SK-N-SH (cell line): ENCODE results near the gene CAMK4. TPM values are rescaled to one million over a fixed set of nuclear protein-coding genes. Genes with fewer than 3 reads are reported as not detected.
A peak's percentile ranks its signal among the peaks of the same experiment; 100 is the strongest.

Experiments used
- CTCF ChIA-PET: fragments of 300-600, 350-600 bp; formaldehyde crosslinking; extraction: SDS; loops from one replicate; lab custom pipeline; 2021; lab: Yijun Ruan, JAX
- POLR2A ChIA-PET: fragments of 350-600 bp; sonication (Branson Sonifier 250); formaldehyde crosslinking; extraction: SDS; loops from one replicate; lab custom pipeline; 2020; ENCODE audit warnings: antibody characterized with exemption, inconsistent platforms; lab: Yijun Ruan, JAX
- DNase-seq: peaks from one replicate; pipeline ENCODE4 v3.0.0; 2012
- H2AFZ ChIP-seq: fragments of 200-600 bp; sonication (generic); 2 replicates; pipeline ENCODE4 v1.8.1; 2016; ENCODE audit warnings: antibody characterized with exemption, mild to moderate bottlenecking, low read depth
- H3F3A ChIP-seq: fragments of 200-600 bp; sonication (generic); replicated peaks from 2 replicates; pipeline ENCODE3; 2016; ENCODE audit warnings: antibody characterized with exemption, mild to moderate bottlenecking; ENCODE audit not compliant: insufficient read depth
- H3K27ac ChIP-seq, 2 experiments: fragments of 200-500 bp in 1 of 2; fragments of 200-600 bp in 1 of 2; sonication (Bioruptor generic) in 1 of 2; sonication (generic), shearing (Covaris generic) in 1 of 2; 2 replicates each; pipeline versions ENCODE4 v1.5.1 to v1.6.1; 2014 to 2016; ENCODE audit warnings: low read depth in 2 of 2, inconsistent platforms in 1 of 2, low read length in 1 of 2, mild to moderate bottlenecking in 1 of 2, mixed read lengths in 1 of 2
- H3K27me3 ChIP-seq: fragments of 200-600 bp; sonication (generic), shearing (Covaris generic); 2 replicates; pipeline ENCODE4 v1.6.1; 2016; ENCODE audit warnings: mixed run types; ENCODE audit not compliant: insufficient read depth
- H3K36me3 ChIP-seq, 2 experiments: fragments of 200-500 bp in 1 of 2; fragments of 200-600 bp in 1 of 2; sonication (Bioruptor generic) in 1 of 2; sonication (generic) in 1 of 2; replicated peaks in 1 of 2; 2 replicates each; pipeline versions ENCODE3 to v1.5.1; 2014 to 2016; ENCODE audit warnings: low read length in 1 of 2, mild to moderate bottlenecking in 1 of 2; ENCODE audit not compliant: insufficient read depth in 2 of 2, control insufficient read depth in 1 of 2
- H3K4me1 ChIP-seq, 2 experiments: fragments of 200-500 bp in 1 of 2; fragments of 200-600 bp in 1 of 2; sonication (Bioruptor generic) in 1 of 2; sonication (generic), shearing (Covaris generic) in 1 of 2; 2 replicates each; pipeline versions ENCODE4 v1.5.1 to v1.6.1; 2014 to 2016; ENCODE audit warnings: low read depth in 1 of 2, low read length in 1 of 2, mixed run types in 1 of 2; ENCODE audit not compliant: insufficient read depth in 2 of 2, control insufficient read depth in 1 of 2
- H3K4me2 ChIP-seq: fragments of 200-600 bp; sonication (generic), shearing (Covaris generic); 2 replicates; pipeline ENCODE4 v1.6.1; 2017; ENCODE audit warnings: mixed run types
- H3K4me3 ChIP-seq, 2 experiments: fragments of 200-500 bp in 1 of 2; fragments of 200-600 bp in 1 of 2; sonication (Bioruptor generic) in 1 of 2; sonication (generic), shearing (Covaris generic) in 1 of 2; 2 replicates each; pipeline versions ENCODE4 v1.5.1 to v1.8.1; 2014 to 2016; ENCODE audit warnings: low read depth in 2 of 2, inconsistent platforms in 1 of 2, low read length in 1 of 2, mild to moderate bottlenecking in 1 of 2, mixed read lengths in 1 of 2, moderate library complexity in 1 of 2
- H3K79me2 ChIP-seq: fragments of 200-600 bp; sonication (generic); 2 replicates; pipeline ENCODE4 v1.8.1; 2017; ENCODE audit warnings: mild to moderate bottlenecking; ENCODE audit not compliant: insufficient read depth
- H3K9ac ChIP-seq: fragments of 200-600 bp; sonication (generic); 2 replicates; pipeline ENCODE4 v1.6.1; 2017; ENCODE audit warnings: mixed run types
- H3K9me2 ChIP-seq: fragments of 200-600 bp; sonication (generic); 2 replicates; pipeline ENCODE4 v1.6.1; 2017; ENCODE audit warnings: mixed run types
- H3K9me3 ChIP-seq: fragments of 200-600 bp; sonication (generic); 2 replicates; pipeline ENCODE4 v1.6.1; 2017; ENCODE audit warnings: mixed run types, mild to moderate bottlenecking, moderate library complexity
- H4K20me1 ChIP-seq: fragments of 200-600 bp; sonication (generic); 2 replicates; pipeline ENCODE4 v1.6.1; 2017; ENCODE audit warnings: mild to moderate bottlenecking, mixed run types; ENCODE audit not compliant: insufficient read depth
- CHD2 ChIP-seq: fragments of 150-350 bp; IDR thresholded peaks from 2 replicates; pipeline ENCODE4 v1.6.1; 2018; ENCODE audit warnings: low read length; ENCODE audit not compliant: partially characterized antibody
- CTCF ChIP-seq: fragments of 200-600 bp; sonication (generic); IDR thresholded peaks from 2 replicates; pipeline ENCODE4 v1.6.1; 2017; ENCODE audit warnings: antibody characterized with exemption, mild to moderate bottlenecking, moderate library complexity
- ELF1 ChIP-seq: IDR thresholded peaks from 2 replicates; pipeline ENCODE4 v1.4.0; 2012
- GATA2 ChIP-seq: sonication (generic); formaldehyde crosslinking; IDR thresholded peaks from 2 replicates; pipeline ENCODE4 v1.5.0; 2020; ENCODE audit warnings: mild to moderate bottlenecking, missing genetic modification reagents
- IRF3 ChIP-seq: fragments of 150-350 bp; IDR thresholded peaks from 2 replicates; pipeline ENCODE4 v1.6.1; 2016; ENCODE audit warnings: mild to moderate bottlenecking, low read depth, low read length
- MAX ChIP-seq: IDR thresholded peaks from 2 replicates; pipeline ENCODE4 v1.4.0; 2012; ENCODE audit warnings: low read depth
- MXI1 ChIP-seq: IDR thresholded peaks from 2 replicates; pipeline ENCODE4 v1.6.1; 2012; ENCODE audit warnings: mild to moderate bottlenecking, low read depth, low read length, improper control_type of control experiment
- RAD21 ChIP-seq: IDR thresholded peaks from 2 replicates; pipeline ENCODE4 v1.6.1; 2012; ENCODE audit warnings: mild to moderate bottlenecking, low read length
- RFX5 ChIP-seq: IDR thresholded peaks from 2 replicates; pipeline ENCODE4 v1.6.1; 2012; ENCODE audit warnings: mild to moderate bottlenecking, improper control_type of control experiment, low read length
- SIN3A ChIP-seq: IDR thresholded peaks from 2 replicates; pipeline ENCODE4 v1.6.1; 2012; ENCODE audit warnings: low read depth, mild to moderate bottlenecking, low read length, moderate library complexity, borderline replicate concordance
- TAF1 ChIP-seq: IDR thresholded peaks from 2 replicates; pipeline ENCODE4 v1.6.1; 2012; ENCODE audit warnings: low read depth, mild to moderate bottlenecking, low read length, moderate library complexity, borderline replicate concordance
- TEAD4 ChIP-seq: IDR thresholded peaks from 2 replicates; pipeline ENCODE4 v1.4.0; 2012; ENCODE audit warnings: mild to moderate bottlenecking, borderline replicate concordance; ENCODE audit not compliant: insufficient read depth
- USF1 ChIP-seq: IDR thresholded peaks from 2 replicates; pipeline ENCODE4 v1.4.0; 2012; ENCODE audit warnings: low read depth, borderline replicate concordance
- USF2 ChIP-seq: fragments of 150-350 bp; IDR thresholded peaks from 2 replicates; pipeline ENCODE4 v1.6.1; 2017; ENCODE audit warnings: antibody characterized with exemption, low read length, low read depth, borderline replicate concordance
- YY1 ChIP-seq: IDR thresholded peaks from 2 replicates; pipeline ENCODE4 v1.4.0; 2012; ENCODE audit warnings: low read depth, mild to moderate bottlenecking
- ZBTB33 ChIP-seq: IDR thresholded peaks from 2 replicates; pipeline ENCODE4 v1.4.0; 2012; ENCODE audit warnings: low read depth, borderline replicate concordance
- WGBS: methylation state at CpG from one replicate; pipeline ENCODE4 v1.1.6; 2017; ENCODE audit warnings: low lambda C conversion rate; 5-methylcytosine and 5-hydroxymethylcytosine counted together
- polyA plus RNA-seq, 3 experiments: library from polyadenylated mRNA; depleted of rRNA; stranded (reverse); fragments of >200 nt; gene quantifications; 2 replicates each; pipeline ENCODE4 v1.2.3, GENCODE V29; 2012

CAMK4 gene
- polyA plus RNA-seq, 1 of the 3 experiments (the other 2 are of a cell fraction) = 4.1 TPM

GRCh38 chr5:111469293-111469896 lies 245.2 kb downstream of the CAMK4 start:
- CTCF ChIA-PET = interaction anchor here (0.7 to 4.0 kb wide), 3 partner anchors 8 to 314 kb away, joined by 3 to 19 read pairs (median 3); no protein-coding TSS in a partner anchor
- POLR2A ChIA-PET = interaction anchor here (1.0 kb wide), 1 partner anchor 43 kb away, joined by 3 read pairs; the partner anchor contains the start of gene STARD4
- WGBS = 77% methylated on average over 2 of the region's 2 CpGs

GRCh38 chr5:111469903-111470302 lies 245.7 kb downstream of the CAMK4 start:
- Histone ChIP-seq H3K27ac (peak overlapping the region in 1 of 2 experiments; percentile 47; a peak in 2 of 4 replicates), H3K27me3 (no peaks in the 10 kb centered on the region), H3K79me2 (no peaks in the 10 kb centered on the region), H3K36me3 (no peaks in the 10 kb centered on the region), H3F3A (no peaks in the 10 kb centered on the region), H3K9me2 (no peaks in the 10 kb centered on the region), H3K9ac (no peak overlapping the region), H3K4me2 (no peak overlapping the region), H3K4me3 (no peak overlapping the region), H3K9me3 (no peaks in the 10 kb centered on the region), H2AFZ (no peak overlapping the region), H3K4me1 (peaks cover 0 to 15% of the 10 kb centered on the region in 2 experiments; a peak in 2 of 4 replicates), H4K20me1 (no peaks in the 10 kb centered on the region)
- TF ChIP-seq MXI1 (no peak), CHD2 (no peak), GATA2 (CRISPR knock-in tag) (no peak), ZBTB33 (no peak), TEAD4 (no peak), SIN3A (no peak), TAF1 (no peak), RAD21 (peak; percentile 22; the same call in 1 of the 2 replicates), YY1 (no peak), CTCF (peak; percentile 21; the same call in 1 of the 2 replicates), RFX5 (no peak), USF2 (no peak), IRF3 (no peak), USF1 (no peak)
- 53% methylated on average over 2 of the region's 2 CpGs for WGBS
- DNase-seq = no peak
- ChIA-PET POLR2A (no interaction called here), CTCF (interaction anchor here (0.7 to 4.0 kb wide), 3 partner anchors 8 to 314 kb away, joined by 3 to 19 read pairs (median 3); no protein-coding TSS in a partner anchor)

More at GRCh38 chr5:111469293-111469896, 245.2 kb downstream of the CAMK4 start:
- no peaks in the 10 kb centered on the region for H3K27me3 ChIP-seq
- no peak overlapping the region for H3K9ac ChIP-seq
- H3K27ac ChIP-seq = peak overlapping the region in 1 of 2 experiments; percentile 47; a peak in 2 of 4 replicates
- no peak overlapping the region for H2AFZ ChIP-seq
- H3K79me2 ChIP-seq = no peaks in the 10 kb centered on the region
- no peak overlapping the region for H3K4me3 ChIP-seq
- no peaks in the 10 kb centered on the region for H3K9me2 ChIP-seq
- H3K4me2 ChIP-seq = no peak overlapping the region
- H3F3A ChIP-seq = no peaks in the 10 kb centered on the region
- H3K4me1 ChIP-seq = peaks cover 0 to 15% of the 10 kb centered on the region in 2 experiments; a peak in 2 of 4 replicates
- H3K9me3 ChIP-seq = no peaks in the 10 kb centered on the region
- no peaks in the 10 kb centered on the region for H4K20me1 ChIP-seq
- no peak for DNase-seq
- TF ChIP-seq CHD2 (no peak), ELF1 (no peak), MAX (no peak)
- TF ChIP-seq, all 33 proteins: peak for 0
- H3K36me3 ChIP-seq = peaks cover 0 to under 1% of the 10 kb centered on the region in 2 experiments
